Immature natural killer cell (primary cell): Measurements from ENCODE around the gene PKP4. TPM values are rescaled to one million over a fixed set of nuclear protein-coding genes. Genes with fewer than 3 reads are reported as not detected.

ENCODE experiments used
- DNase-seq, 3 donors: peaks; one replicate each; pipeline ENCODE4 v3.0.0; 2022; ENCODE audit warnings: mixed read lengths in 1 of 3
- H3K27ac Mint-ChIP-seq, 6 donors: one replicate each; pipeline ENCODE4 v1.8.0; 2020; ENCODE audit warnings: mixed read lengths in 6 of 6, mild to moderate bottlenecking in 5 of 6, inconsistent platforms in 4 of 6, moderate library complexity in 3 of 6
- H3K27me3 Mint-ChIP-seq, 3 donors: one replicate each; pipeline ENCODE4 v1.8.0; 2020 to 2021; ENCODE audit warnings: low read depth in 3 of 3, mild to moderate bottlenecking in 3 of 3, mixed read lengths in 3 of 3, moderate library complexity in 3 of 3, inconsistent platforms in 1 of 3
- H3K36me3 Mint-ChIP-seq, 3 donors: one replicate each; pipeline ENCODE4 v1.8.0; 2020; ENCODE audit warnings: mixed read lengths in 3 of 3, inconsistent platforms in 2 of 3, mild to moderate bottlenecking in 2 of 3
- H3K4me1 Mint-ChIP-seq, 2 donors: one replicate each; pipeline ENCODE4 v1.8.0; 2020; ENCODE audit warnings: inconsistent platforms in 2 of 2, mild to moderate bottlenecking in 2 of 2, mixed read lengths in 2 of 2, moderate library complexity in 1 of 2
- H3K4me3 Mint-ChIP-seq, 5 donors: one replicate each; pipeline ENCODE4 v1.8.0; 2020; ENCODE audit warnings: mild to moderate bottlenecking in 5 of 5, mixed read lengths in 5 of 5, inconsistent platforms in 3 of 5, moderate library complexity in 3 of 5
- H3K9me3 Mint-ChIP-seq, 6 donors: one replicate each; pipeline ENCODE4 v1.8.0; 2020; ENCODE audit warnings: mild to moderate bottlenecking in 6 of 6, mixed read lengths in 6 of 6, inconsistent platforms in 4 of 6, moderate library complexity in 3 of 6
- polyA plus RNA-seq, 3 donors: library from polyadenylated mRNA; unstranded; fragments of 300-500 nt; fragmentation: Illumina TruSeq; gene quantifications; one replicate each; pipeline ENCODE4 v1.2.3, GENCODE V29; 2021

The PKP4 gene
- polyA plus RNA-seq, 3 donors from 2014 or later, result 0.13 to 1.7 (median 0.47) TPM

DNA sequence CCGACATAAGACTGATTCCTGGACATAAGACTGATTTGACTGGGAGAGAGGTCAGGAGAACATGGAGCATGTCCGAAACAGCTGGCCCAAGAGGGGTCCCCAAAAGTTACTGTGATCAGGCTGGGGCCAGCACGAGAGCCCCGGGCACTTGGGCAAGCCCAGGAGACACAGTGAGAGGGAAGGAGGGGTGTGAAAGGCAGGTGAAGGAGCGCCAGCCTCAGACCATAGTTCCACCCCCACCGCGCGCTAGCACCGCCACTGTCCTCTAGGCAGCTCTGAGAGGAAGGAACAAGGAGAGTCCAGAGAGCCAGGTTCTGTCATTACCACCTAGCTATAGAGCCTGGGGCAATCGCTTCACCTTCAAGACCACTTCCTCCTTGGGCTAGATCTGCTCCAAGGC lies 260.2 kb downstream of the PKP4 start:
- Mint-ChIP-seq H3K27me3 (peaks cover 1 to 4% (median 3%) of the 10 kb centered on the region in 3 donors), H3K4me3 (no peak overlapping the region), H3K27ac (no peak overlapping the region), H3K4me1 (no peaks in the 10 kb centered on the region), H3K9me3 (peaks cover 0 to 2% (median 0%) of the 10 kb centered on the region in 6 donors), H3K36me3 (no peaks in the 10 kb centered on the region)
- no peak for DNase-seq

DNA sequence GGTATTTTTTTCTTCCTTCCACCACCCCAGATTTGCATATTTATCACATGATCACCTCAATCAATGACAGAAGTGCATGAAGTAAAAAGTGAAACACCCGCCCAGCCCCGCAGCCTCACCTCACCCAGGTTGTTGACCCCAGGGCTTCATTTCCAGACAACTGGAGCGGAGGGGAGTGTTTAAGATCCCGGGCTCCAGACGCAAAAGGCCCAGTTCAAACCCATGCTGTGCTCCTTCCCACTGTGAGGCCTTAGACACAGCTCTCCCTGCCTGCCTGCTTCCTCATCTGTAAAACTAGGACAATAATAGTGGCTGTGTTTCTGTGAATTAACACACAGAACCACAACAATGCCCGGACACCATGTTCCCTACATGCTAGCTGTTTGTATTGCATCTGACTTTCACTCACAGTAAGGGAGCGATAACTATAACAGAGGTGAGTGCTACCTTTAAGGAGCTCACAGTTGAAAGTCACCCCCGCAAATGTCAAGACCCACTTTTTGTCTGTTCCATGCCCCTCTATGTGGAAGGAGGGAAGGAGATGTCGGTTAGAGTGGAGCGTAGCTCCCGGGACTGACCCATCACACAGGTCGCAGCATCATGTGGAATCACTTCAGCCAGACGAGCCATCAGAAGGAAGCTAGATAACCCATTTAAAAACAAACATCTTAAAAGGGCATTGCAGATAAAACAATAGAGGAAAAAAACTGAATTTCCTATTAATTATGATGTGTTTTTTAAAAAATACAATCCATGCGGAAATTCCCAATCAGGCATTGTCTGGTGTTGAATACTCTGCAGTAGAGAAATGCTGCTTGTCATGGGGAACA lies 260.8 kb downstream of the PKP4 start:
- Mint-ChIP-seq H3K9me3 (peaks cover 0 to 2% (median 0%) of the 10 kb centered on the region in 6 donors), H3K27ac (no peak overlapping the region)

DNA sequence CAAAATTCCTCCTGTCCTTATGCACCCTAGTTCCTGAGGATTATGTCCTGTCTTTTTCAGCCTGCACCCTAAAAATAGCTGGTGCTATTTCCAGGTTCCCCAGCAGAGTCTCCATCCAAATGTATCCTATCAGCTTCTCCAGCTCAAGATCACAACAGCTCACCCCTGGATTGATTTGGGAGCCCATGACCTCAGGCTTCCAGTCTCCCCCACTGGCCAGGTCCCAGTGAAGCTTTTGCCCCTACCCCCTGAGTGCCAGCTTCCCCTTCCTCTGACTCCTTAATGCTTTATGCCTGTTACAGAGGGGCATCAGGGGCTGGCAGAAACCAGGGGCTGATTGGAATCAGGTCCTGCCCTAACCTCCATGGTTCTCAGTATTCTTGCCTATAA lies 261.4 kb downstream of the PKP4 start:
- no peaks in the 10 kb centered on the region for H3K4me1 Mint-ChIP-seq
- peaks cover 0 to 2% (median 0%) of the 10 kb centered on the region in 6 donors for H3K9me3 Mint-ChIP-seq
- H3K36me3 Mint-ChIP-seq, result no peaks in the 10 kb centered on the region
- peaks cover 1 to 4% (median 3%) of the 10 kb centered on the region in 3 donors for H3K27me3 Mint-ChIP-seq
- DNase-seq, result no peak
- no peak overlapping the region for H3K4me3 Mint-ChIP-seq
- H3K27ac Mint-ChIP-seq, result no peak overlapping the region

More for the DNA sequence above, 260.8 kb downstream of the PKP4 start:
- Mint-ChIP-seq H3K4me3 (no peak overlapping the region), H3K36me3 (no peaks in the 10 kb centered on the region), H3K27me3 (peaks cover 1 to 4% (median 3%) of the 10 kb centered on the region in 3 donors), H3K4me1 (no peaks in the 10 kb centered on the region)
- no peak for DNase-seq

DNA sequence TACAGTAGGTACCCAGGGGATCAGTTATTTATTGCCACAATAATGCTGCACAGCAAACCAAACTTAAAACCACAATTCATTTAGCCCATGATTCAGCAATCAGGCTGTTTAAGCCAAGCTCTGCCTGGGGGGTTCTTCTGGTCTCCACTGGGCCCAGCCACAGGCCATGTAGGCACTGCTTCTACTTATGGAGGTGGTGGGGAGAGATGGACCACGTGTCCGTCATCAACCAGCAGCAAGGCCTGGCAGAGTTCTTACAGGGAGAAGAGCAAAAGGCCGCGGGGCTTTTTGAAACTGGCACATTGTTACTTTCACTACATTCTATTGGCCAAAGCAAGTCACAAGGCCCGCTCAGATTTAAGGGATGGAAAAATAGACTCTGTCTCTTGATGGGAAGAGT lies 262.1 kb downstream of the PKP4 start:
- no peak overlapping the region for H3K27ac Mint-ChIP-seq
- H3K4me3 Mint-ChIP-seq, result no peak overlapping the region
- H3K4me1 Mint-ChIP-seq, result no peaks in the 10 kb centered on the region
- H3K9me3 Mint-ChIP-seq, result no peaks in the 10 kb centered on the region
- no peak for DNase-seq
- H3K36me3 Mint-ChIP-seq, result no peaks in the 10 kb centered on the region
- H3K27me3 Mint-ChIP-seq, result peaks cover 1 to 4% (median 3%) of the 10 kb centered on the region in 3 donors

DNA sequence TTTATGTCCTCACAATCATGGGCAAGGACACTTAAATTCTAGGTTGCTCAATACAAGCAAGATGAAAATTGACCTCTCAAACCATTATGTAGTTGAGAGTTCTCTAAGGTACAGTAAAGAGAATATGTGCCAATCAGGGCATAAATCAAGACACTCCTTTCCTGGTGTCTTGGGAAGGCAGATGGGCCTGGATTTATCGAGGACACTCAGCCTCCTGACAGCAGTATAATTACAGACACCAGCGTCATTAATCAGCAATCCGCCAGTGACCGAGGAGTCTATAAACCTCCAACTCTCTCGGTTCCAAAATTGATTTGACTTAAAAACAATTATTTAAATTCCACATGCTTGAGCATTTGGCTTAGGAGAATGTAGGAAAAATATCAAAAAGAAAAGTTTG lies 262.7 kb downstream of the PKP4 start:
- no peak overlapping the region for H3K4me3 Mint-ChIP-seq
- no peak for DNase-seq
- H3K4me1 Mint-ChIP-seq, result no peaks in the 10 kb centered on the region
- no peak overlapping the region for H3K27ac Mint-ChIP-seq
- no peaks in the 10 kb centered on the region for H3K9me3 Mint-ChIP-seq
- peaks cover 1 to 3% (median 2%) of the 10 kb centered on the region in 3 donors for H3K27me3 Mint-ChIP-seq
- H3K36me3 Mint-ChIP-seq, result no peaks in the 10 kb centered on the region

DNA sequence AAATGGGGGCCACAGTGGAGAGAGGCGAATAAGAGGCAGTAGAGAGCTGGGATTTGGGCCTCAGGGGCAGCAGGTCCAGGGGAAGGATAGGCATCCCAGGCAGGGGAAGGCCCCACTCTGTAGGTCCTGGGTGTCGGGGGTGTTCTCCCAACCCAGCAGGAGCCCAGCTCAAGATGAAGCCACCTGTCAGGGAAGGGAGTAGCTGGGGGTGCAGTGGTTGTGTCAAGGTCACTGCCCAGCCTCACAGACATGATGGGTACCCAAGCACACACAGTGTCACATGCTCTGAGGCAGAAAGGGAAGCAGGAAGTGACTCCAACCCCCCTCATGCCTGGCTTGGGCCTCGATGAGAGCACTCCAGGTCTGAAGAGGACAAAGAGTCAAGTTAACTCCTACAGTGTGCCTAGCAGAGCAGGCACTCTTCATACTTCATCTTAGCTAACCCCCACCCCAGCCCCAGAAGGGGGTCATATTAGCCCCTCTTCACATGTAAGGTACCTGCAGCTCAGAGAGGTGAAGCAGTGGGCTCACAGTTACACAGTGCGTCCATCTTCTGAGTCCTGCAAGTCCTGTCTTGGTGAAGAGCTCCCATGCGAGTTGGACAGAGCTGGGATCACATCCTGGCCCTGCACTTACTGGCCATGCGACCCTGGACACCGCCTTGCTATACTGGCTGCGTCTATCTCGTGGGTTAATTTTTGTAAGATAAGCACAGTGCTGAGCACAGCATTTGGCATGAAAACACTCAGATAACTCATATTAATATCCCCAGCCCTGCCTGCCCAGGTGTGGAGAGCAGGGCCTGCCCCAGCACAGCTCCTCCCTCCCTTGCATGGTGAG lies 265.7 kb downstream of the PKP4 start:
- Mint-ChIP-seq H3K36me3 (no peaks in the 10 kb centered on the region), H3K4me1 (no peaks in the 10 kb centered on the region), H3K4me3 (no peak overlapping the region), H3K27me3 (peaks cover 1 to 7% (median 2%) of the 10 kb centered on the region in 3 donors), H3K27ac (no peak overlapping the region), H3K9me3 (no peaks in the 10 kb centered on the region)
- DNase-seq, result no peak

DNA sequence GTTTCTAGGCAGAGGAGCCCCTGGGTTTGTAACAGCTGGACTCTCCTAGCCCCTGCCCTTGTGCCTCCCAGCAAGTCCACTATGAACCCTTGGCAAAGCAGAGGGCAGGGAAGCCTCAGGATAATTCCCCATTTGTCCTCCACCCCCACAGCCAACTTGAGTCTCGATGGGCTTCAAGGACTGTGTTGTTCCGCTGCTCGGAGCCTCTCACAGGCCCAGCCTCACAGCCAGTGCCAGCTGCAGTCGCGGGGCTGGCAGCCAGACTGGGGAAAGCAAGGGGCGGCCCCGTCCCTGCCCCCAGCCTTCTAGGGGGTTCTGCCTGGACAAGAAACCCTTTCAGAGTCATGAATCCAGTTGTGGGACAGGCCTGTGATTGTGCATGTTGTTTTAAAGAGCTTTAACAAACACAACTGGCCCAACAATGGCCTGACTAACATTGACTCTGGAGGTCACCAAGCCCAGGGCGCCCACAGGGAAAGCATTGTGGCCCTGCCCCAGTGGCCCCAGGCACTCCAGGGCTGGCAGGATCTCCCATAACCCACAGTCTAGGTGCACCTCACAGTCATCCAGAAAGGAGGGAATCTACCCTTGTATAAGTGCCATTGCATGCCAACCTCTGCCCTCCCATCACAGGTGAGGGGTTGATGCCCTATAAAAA lies 266.6 kb downstream of the PKP4 start:
- Mint-ChIP-seq H3K27ac (no peak overlapping the region), H3K36me3 (no peaks in the 10 kb centered on the region), H3K4me1 (no peaks in the 10 kb centered on the region), H3K9me3 (peaks cover 0 to 2% (median 0%) of the 10 kb centered on the region in 6 donors), H3K27me3 (peaks cover 1 to 7% (median 2%) of the 10 kb centered on the region in 3 donors), H3K4me3 (no peak overlapping the region)
- no peak for DNase-seq

DNA sequence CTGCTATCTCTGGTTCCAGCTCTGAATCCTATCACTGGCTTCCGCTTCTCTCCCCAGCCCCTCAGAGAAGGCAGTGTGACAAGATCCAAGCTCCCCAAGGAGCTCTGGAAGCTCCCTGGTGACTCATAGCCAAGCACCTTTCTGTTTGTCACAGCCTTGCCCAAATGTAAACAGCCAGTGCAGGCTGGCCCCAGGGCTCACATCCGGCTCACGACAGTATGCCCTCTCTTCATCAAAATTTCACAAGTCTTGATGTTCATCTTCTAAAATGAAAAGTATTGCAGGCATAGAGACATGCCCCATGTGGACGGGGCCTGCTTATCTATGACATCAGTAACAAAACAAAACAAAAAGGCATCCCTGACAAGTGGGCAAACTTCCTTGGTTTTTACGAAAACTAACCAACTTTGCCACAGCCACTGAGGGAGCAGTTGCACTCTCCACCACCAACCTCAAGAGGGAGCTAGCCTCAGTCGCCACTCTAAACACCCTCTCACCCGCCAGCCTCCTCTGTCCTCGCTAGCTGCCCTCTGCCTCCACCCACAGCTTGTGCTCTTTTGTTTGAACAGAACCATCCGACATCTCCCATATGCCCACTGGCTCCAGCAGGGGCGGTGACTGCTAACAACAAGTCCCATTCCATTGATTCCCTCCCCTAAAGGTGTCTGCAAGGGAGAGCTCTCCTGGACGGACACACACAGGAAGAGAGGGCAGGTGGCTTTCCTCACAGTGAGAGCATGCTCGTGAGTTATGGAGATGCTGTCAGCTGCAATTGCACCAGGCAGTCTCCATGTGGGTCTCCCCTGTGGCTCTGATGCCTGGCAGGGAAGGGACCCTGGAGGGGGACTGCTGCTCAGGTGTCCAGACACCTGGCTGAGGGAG lies 267.4 kb downstream of the PKP4 start:
- H3K27me3 Mint-ChIP-seq, result peaks cover 1 to 7% (median 2%) of the 10 kb centered on the region in 3 donors
- H3K27ac Mint-ChIP-seq, result no peak overlapping the region
- DNase-seq, result no peak
- peaks cover 0 to 2% (median 0%) of the 10 kb centered on the region in 6 donors for H3K9me3 Mint-ChIP-seq
- no peaks in the 10 kb centered on the region for H3K36me3 Mint-ChIP-seq
- H3K4me3 Mint-ChIP-seq, result no peak overlapping the region
- no peaks in the 10 kb centered on the region for H3K4me1 Mint-ChIP-seq

DNA sequence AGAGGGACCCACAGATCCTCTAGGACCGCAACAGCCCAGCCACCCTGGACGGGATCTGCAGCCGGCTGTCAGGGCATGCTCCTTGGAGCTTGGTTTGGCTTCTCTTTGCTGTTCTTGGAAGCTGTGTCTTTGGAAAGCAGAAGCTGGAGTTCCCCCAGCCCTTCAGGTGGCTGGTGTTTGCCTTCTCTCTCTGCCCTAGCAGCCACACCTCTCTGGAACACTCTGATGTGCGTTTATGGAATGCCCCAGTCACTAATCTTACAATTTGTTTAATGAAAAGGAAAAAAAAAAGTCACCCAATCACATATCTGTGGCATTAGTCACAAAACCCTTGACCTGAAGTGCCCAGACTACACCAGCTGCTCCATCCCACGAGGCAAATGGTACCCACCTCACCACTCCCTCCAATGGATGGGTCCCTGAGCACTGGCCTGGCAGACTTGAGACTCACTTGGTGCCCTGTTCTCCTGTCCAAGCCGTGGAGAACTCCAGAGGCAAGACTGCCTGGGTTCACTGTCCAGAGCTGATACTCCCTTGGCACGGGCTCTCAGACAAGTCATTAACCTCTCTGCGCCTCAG lies 268.1 kb downstream of the PKP4 start:
- H3K4me3 Mint-ChIP-seq, result no peak overlapping the region
- no peaks in the 10 kb centered on the region for H3K4me1 Mint-ChIP-seq

DNA sequence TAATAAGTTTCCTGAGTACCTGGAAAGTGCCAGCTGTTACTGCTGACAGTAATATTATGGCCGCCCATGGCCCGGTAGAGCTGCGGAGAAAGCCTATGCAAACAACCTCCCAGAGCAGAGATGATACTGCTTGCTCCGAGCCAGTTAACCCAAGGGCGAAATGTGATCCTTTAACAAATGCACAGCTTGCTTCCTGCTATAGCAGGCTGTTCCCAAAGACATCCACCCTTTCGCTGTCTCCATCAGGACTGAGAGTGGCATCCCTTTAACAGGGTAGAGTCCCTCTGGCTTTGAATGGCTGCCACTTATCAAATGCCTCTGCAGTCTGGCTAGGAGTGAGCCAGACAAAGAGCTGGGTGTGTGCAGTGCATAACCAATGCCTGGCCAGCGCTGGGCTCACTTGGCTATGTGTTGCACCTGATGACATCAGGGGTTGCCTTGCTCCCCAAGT lies 268.7 kb downstream of the PKP4 start:
- Mint-ChIP-seq H3K27me3 (peaks cover 0 to 7% (median 5%) of the 10 kb centered on the region in 3 donors), H3K27ac (no peak overlapping the region), H3K9me3 (peaks cover 0 to 2% (median 0%) of the 10 kb centered on the region in 6 donors), H3K4me1 (no peaks in the 10 kb centered on the region), H3K36me3 (no peaks in the 10 kb centered on the region), H3K4me3 (no peak overlapping the region)
- no peak for DNase-seq

More for the DNA sequence above, 268.1 kb downstream of the PKP4 start:
- DNase-seq, result no peak
- Mint-ChIP-seq H3K27me3 (peaks cover 1 to 7% (median 2%) of the 10 kb centered on the region in 3 donors), H3K36me3 (no peaks in the 10 kb centered on the region), H3K9me3 (peaks cover 0 to 2% (median 0%) of the 10 kb centered on the region in 6 donors), H3K27ac (no peak overlapping the region)

DNA sequence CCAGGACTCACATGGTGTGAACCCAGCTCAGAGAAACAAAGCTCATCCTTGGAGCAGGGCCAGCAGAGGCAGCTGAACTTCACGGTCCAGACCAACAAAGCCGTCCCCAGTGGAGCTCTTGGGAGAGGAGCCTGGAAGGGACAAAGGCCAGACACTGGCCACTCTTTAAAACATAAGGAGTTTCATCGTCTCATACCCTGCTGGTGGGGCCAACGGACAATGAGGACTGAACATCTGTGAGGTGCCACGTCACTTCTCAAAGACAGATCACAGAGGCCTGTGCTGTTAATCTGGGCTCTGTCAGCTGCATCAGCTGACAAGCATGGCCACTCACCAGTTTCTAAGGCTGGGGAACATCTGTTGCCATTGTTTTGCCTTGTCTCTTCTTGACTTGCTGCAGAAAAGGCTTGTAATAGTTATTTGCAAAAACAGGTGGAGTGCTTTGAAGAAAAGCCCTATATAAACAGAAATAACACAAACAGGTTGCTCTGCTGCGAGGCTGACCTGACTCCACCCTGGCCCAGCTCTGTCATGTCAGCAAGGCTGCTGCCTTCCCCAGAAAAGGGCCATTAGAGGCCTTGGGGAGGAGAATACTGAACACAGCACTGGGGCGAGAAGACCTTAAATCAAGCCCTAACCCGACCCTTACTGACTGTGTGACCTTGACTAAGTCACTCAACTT lies 270.3 kb downstream of the PKP4 start:
- no peaks in the 10 kb centered on the region for H3K4me1 Mint-ChIP-seq
- peaks cover 0 to 2% (median 0%) of the 10 kb centered on the region in 6 donors for H3K9me3 Mint-ChIP-seq
- no peak for DNase-seq
- no peaks in the 10 kb centered on the region for H3K36me3 Mint-ChIP-seq
- H3K27ac Mint-ChIP-seq, result no peak overlapping the region
- peaks cover 0 to 7% (median 6%) of the 10 kb centered on the region in 3 donors for H3K27me3 Mint-ChIP-seq
- no peak overlapping the region for H3K4me3 Mint-ChIP-seq

DNA sequence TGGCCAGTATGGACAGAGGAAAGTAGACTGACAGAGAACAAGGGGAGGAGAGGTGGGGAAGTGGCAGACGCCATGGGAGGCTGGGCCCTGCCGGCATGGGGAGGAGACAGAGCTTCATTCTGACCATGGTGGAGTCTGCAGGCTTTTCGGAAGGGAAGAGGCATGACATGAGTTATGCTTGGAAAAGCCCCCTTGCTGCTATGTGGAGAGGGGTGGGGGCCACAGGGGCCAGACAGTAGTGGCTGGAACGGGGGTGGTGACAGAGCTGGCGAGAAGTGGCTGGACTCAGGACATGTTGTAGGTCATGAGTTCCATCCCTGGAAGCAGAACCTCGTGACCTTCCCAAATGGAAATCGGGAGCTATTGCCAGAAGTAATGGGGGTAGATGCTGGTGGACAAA lies 271.7 kb downstream of the PKP4 start:
- H3K9me3 Mint-ChIP-seq, result peaks cover 0 to 2% (median 0%) of the 10 kb centered on the region in 6 donors
- DNase-seq, result no peak
- no peak overlapping the region for H3K4me3 Mint-ChIP-seq
- peaks cover 2 to 7% (median 6%) of the 10 kb centered on the region in 3 donors for H3K27me3 Mint-ChIP-seq
- H3K27ac Mint-ChIP-seq, result no peak overlapping the region
- no peaks in the 10 kb centered on the region for H3K36me3 Mint-ChIP-seq
- H3K4me1 Mint-ChIP-seq, result no peaks in the 10 kb centered on the region
